Measurements from ENCODE around the gene GCSH. TPM values are rescaled to one million over a fixed set of nuclear protein-coding genes. Genes with fewer than 3 reads are reported as not detected.
"Not testable (repeated sequence)": the region's sequence is repeated elsewhere in the genome, so short reads cannot be mapped to it uniquely, and the experiment has no call there.

GCSH gene
- total and polyA plus RNA-seq, 4 donors = 14.7 to 35.7 (median 19.0) TPM

- Histone ChIP-seq H3K4me1 (ENCODE audit: control insufficient read depth in 1 of 2, insufficient read depth in 2 of 2, low read length in 2 of 2) (no peaks in the 10 kb centered on the region), H3K27ac (ENCODE audit: low read depth in 1 of 2, low read length in 2 of 2) (no peak overlapping the region), H3K4me3 (ENCODE audit: low read length in 2 of 2) (no peak overlapping the region), H3K9me3 (ENCODE audit: control insufficient read depth, low read length) (no peaks in the 10 kb centered on the region), H3K36me3 (ENCODE audit: control insufficient read depth in 1 of 2, insufficient read depth in 2 of 2, low read length in 1 of 2) (no peaks in the 10 kb centered on the region), H3K27me3 (ENCODE audit: control insufficient read depth in 1 of 2, insufficient read depth in 2 of 2, low read length in 1 of 2) (no peaks in the 10 kb centered on the region)
- ATAC-seq (ENCODE audit: low FRiP score) (no peak), DNase-seq (no peak)
- intact Hi-C loops (cut with DNase I) = no loop called here
- 86 to 89% methylated on average over 6 of the region's 6 CpGs for WGBS, 2 donors
These were observed 33.9 kb upstream of the GCSH start for GRCh38 chr16:81130126-81130525.

GRCh38 chr16:81128726-81129524, 32.7 kb upstream of the GCSH start:
- no peaks in the 10 kb centered on the region for H3K36me3 ChIP-seq (ENCODE audit: control insufficient read depth in 1 of 2, insufficient read depth in 2 of 2, low read length in 1 of 2)
- WGBS, 2 donors = 87 to 88% methylated on average over 16 of the region's 16 CpGs
- H3K27ac ChIP-seq (ENCODE audit: low read depth in 1 of 2, low read length in 2 of 2) = no peak overlapping the region
- DNase-seq (no peak), ATAC-seq (ENCODE audit: low FRiP score) (no peak)
- H3K4me1 ChIP-seq (ENCODE audit: control insufficient read depth in 1 of 2, insufficient read depth in 2 of 2, low read length in 2 of 2) = no peaks in the 10 kb centered on the region
- intact Hi-C loops (cut with DNase I) = no loop called here
- no peak overlapping the region for H3K4me3 ChIP-seq (ENCODE audit: low read length in 2 of 2)
- no peaks in the 10 kb centered on the region for H3K27me3 ChIP-seq (ENCODE audit: control insufficient read depth in 1 of 2, insufficient read depth in 2 of 2, low read length in 1 of 2)
- H3K9me3 ChIP-seq (ENCODE audit: control insufficient read depth, low read length) = no peaks in the 10 kb centered on the region

- intact Hi-C loops (cut with DNase I) = no loop called here
- Histone ChIP-seq H3K36me3 (ENCODE audit: control insufficient read depth in 1 of 2, insufficient read depth in 2 of 2, low read length in 1 of 2) (no peaks in the 10 kb centered on the region), H3K4me1 (ENCODE audit: control insufficient read depth in 1 of 2, insufficient read depth in 2 of 2, low read length in 2 of 2) (no peaks in the 10 kb centered on the region), H3K27ac (ENCODE audit: low read depth in 1 of 2, low read length in 2 of 2) (no peak overlapping the region), H3K4me3 (ENCODE audit: low read length in 2 of 2) (no peak overlapping the region), H3K27me3 (ENCODE audit: control insufficient read depth in 1 of 2, insufficient read depth in 2 of 2, low read length in 1 of 2) (no peaks in the 10 kb centered on the region), H3K9me3 (ENCODE audit: control insufficient read depth, low read length) (no peaks in the 10 kb centered on the region)
- 52 to 62% methylated on average over 5 of the region's 5 CpGs for WGBS, 2 donors
- no peak for ATAC-seq (ENCODE audit: low FRiP score)
- DNase-seq = no peak
These were observed 30.9 kb upstream of the GCSH start for GRCh38 chr16:81127051-81127450.

GRCh38 chr16:81123092-81123852, 27.1 kb upstream of the GCSH start:
- WGBS, 2 donors = 82 to 86% methylated on average over 17 of the region's 17 CpGs
- H3K27me3 ChIP-seq (ENCODE audit: control insufficient read depth in 1 of 2, insufficient read depth in 2 of 2, low read length in 1 of 2) = no peaks in the 10 kb centered on the region
- ATAC-seq (ENCODE audit: low FRiP score) (no peak), DNase-seq (no peak)
- no peaks in the 10 kb centered on the region for H3K4me1 ChIP-seq (ENCODE audit: control insufficient read depth in 1 of 2, insufficient read depth in 2 of 2, low read length in 2 of 2)
- H3K9me3 ChIP-seq (ENCODE audit: control insufficient read depth, low read length) = no peaks in the 10 kb centered on the region
- no peak overlapping the region for H3K27ac ChIP-seq (ENCODE audit: low read depth in 1 of 2, low read length in 2 of 2)
- no peaks in the 10 kb centered on the region for H3K36me3 ChIP-seq (ENCODE audit: control insufficient read depth in 1 of 2, insufficient read depth in 2 of 2, low read length in 1 of 2)
- no peak overlapping the region for H3K4me3 ChIP-seq (ENCODE audit: low read length in 2 of 2)
- intact Hi-C loops (cut with DNase I) = no loop called here

- Histone ChIP-seq H3K36me3 (ENCODE audit: control insufficient read depth in 1 of 2, insufficient read depth in 2 of 2, low read length in 1 of 2) (no peaks in the 10 kb centered on the region), H3K27me3 (ENCODE audit: control insufficient read depth in 1 of 2, insufficient read depth in 2 of 2, low read length in 1 of 2) (no peaks in the 10 kb centered on the region), H3K9me3 (ENCODE audit: control insufficient read depth, low read length) (no peaks in the 10 kb centered on the region), H3K4me3 (ENCODE audit: low read length in 2 of 2) (no peak overlapping the region), H3K27ac (ENCODE audit: low read depth in 1 of 2, low read length in 2 of 2) (no peak overlapping the region), H3K4me1 (ENCODE audit: control insufficient read depth in 1 of 2, insufficient read depth in 2 of 2, low read length in 2 of 2) (no peaks in the 10 kb centered on the region)
- ATAC-seq (ENCODE audit: low FRiP score) = peak; percentile 13
- intact Hi-C loops (cut with DNase I) = no loop called here
- 86% methylated on average over 16 of the region's 16 CpGs for WGBS, 2 donors
- no peak for DNase-seq
These were observed 25.3 kb upstream of the GCSH start for GRCh38 chr16:81121474-81121990.

- Histone ChIP-seq H3K4me3 (ENCODE audit: low read length in 2 of 2) (no peak overlapping the region), H3K27ac (ENCODE audit: low read depth in 1 of 2, low read length in 2 of 2) (no peak overlapping the region), H3K27me3 (ENCODE audit: control insufficient read depth in 1 of 2, insufficient read depth in 2 of 2, low read length in 1 of 2) (no peaks in the 10 kb centered on the region), H3K9me3 (ENCODE audit: control insufficient read depth, low read length) (no peaks in the 10 kb centered on the region), H3K36me3 (ENCODE audit: control insufficient read depth in 1 of 2, insufficient read depth in 2 of 2, low read length in 1 of 2) (no peaks in the 10 kb centered on the region), H3K4me1 (ENCODE audit: control insufficient read depth in 1 of 2, insufficient read depth in 2 of 2, low read length in 2 of 2) (no peaks in the 10 kb centered on the region)
- intact Hi-C loops (cut with DNase I) = no loop called here
- 63 to 64% methylated on average over 11 of the region's 11 CpGs for WGBS, 2 donors
- ATAC-seq (ENCODE audit: low FRiP score) = no peak
- no peak for DNase-seq
These were observed 21.2 kb upstream of the GCSH start for GRCh38 chr16:81117436-81117835.

GRCh38 chr16:81116285-81116684, 20.1 kb upstream of the GCSH start:
- H3K9me3 ChIP-seq (ENCODE audit: control insufficient read depth, low read length) = no peaks in the 10 kb centered on the region
- H3K4me3 ChIP-seq (ENCODE audit: low read length in 2 of 2) = no peak overlapping the region
- H3K27ac ChIP-seq (ENCODE audit: low read depth in 1 of 2, low read length in 2 of 2) = no peak overlapping the region
- intact Hi-C loops (cut with DNase I) = no loop called here
- WGBS, 2 donors = 80 to 87% methylated on average over 9 of the region's 9 CpGs
- H3K4me1 ChIP-seq (ENCODE audit: control insufficient read depth in 1 of 2, insufficient read depth in 2 of 2, low read length in 2 of 2) = no peaks in the 10 kb centered on the region
- DNase-seq (no peak), ATAC-seq (ENCODE audit: low FRiP score) (no peak)
- no peaks in the 10 kb centered on the region for H3K27me3 ChIP-seq (ENCODE audit: control insufficient read depth in 1 of 2, insufficient read depth in 2 of 2, low read length in 1 of 2)
- H3K36me3 ChIP-seq (ENCODE audit: control insufficient read depth in 1 of 2, insufficient read depth in 2 of 2, low read length in 1 of 2) = no peaks in the 10 kb centered on the region

GRCh38 chr16:81112453-81112852, 16.3 kb upstream of the GCSH start:
- no peaks in the 10 kb centered on the region for H3K4me1 ChIP-seq (ENCODE audit: control insufficient read depth in 1 of 2, insufficient read depth in 2 of 2, low read length in 2 of 2)
- DNase-seq (no peak), ATAC-seq (ENCODE audit: low FRiP score) (no peak)
- H3K27ac ChIP-seq (ENCODE audit: low read depth in 1 of 2, low read length in 2 of 2) = no peak overlapping the region
- no peaks in the 10 kb centered on the region for H3K36me3 ChIP-seq (ENCODE audit: control insufficient read depth in 1 of 2, insufficient read depth in 2 of 2, low read length in 1 of 2)
- no peak overlapping the region for H3K4me3 ChIP-seq (ENCODE audit: low read length in 2 of 2)
- H3K27me3 ChIP-seq (ENCODE audit: control insufficient read depth in 1 of 2, insufficient read depth in 2 of 2, low read length in 1 of 2) = no peaks in the 10 kb centered on the region
- no peaks in the 10 kb centered on the region for H3K9me3 ChIP-seq (ENCODE audit: control insufficient read depth, low read length)
- intact Hi-C loops (cut with DNase I) = no loop called here
- WGBS, 2 donors = 90 to 95% methylated on average over 4 of the region's 4 CpGs

GRCh38 chr16:81109274-81109673, 13.1 kb upstream of the GCSH start:
- H3K4me3 ChIP-seq (ENCODE audit: low read length in 2 of 2); H3K27ac ChIP-seq (ENCODE audit: low read depth in 1 of 2, low read length in 2 of 2); H3K36me3 ChIP-seq (ENCODE audit: control insufficient read depth in 1 of 2, insufficient read depth in 2 of 2, low read length in 1 of 2); ATAC-seq (ENCODE audit: low FRiP score); intact Hi-C loops (cut with DNase I); H3K4me1 ChIP-seq (ENCODE audit: control insufficient read depth in 1 of 2, insufficient read depth in 2 of 2, low read length in 2 of 2); DNase-seq; H3K27me3 ChIP-seq (ENCODE audit: control insufficient read depth in 1 of 2, insufficient read depth in 2 of 2, low read length in 1 of 2); H3K9me3 ChIP-seq (ENCODE audit: control insufficient read depth, low read length): not testable (repeated sequence)
- WGBS, 2 donors = 89 to 93% methylated on average over 6 of the region's 6 CpGs
